GM19452 (cell line): ENCODE data around the gene PCDHB14.
"Not testable (repeated sequence)": the region's sequence is repeated elsewhere in the genome, so short reads cannot be mapped to it uniquely, and the experiment has no call there.

ENCODE experiments used
- ATAC-seq: cut with Tn5 transposase; IDR thresholded peaks from one replicate; pipeline ENCODE4 v1.9.1; 2021; ENCODE audit not compliant: unreplicated experiment

Gene PCDHB14

GRCh38 chr5:141208478-141208877, 14.7 kb upstream of the PCDHB14 start, which contains the start of gene PCDHB12:
PCDHB12 (plus strand) TSS chr5:141208719; CDS start chr5:141208908, 189 bp downstream.
- ATAC-seq: no peak

- not testable (repeated sequence) for ATAC-seq
Observed at GRCh38 chr5:141210281-141210680, 12.9 kb upstream of the PCDHB14 start.

- ATAC-seq: not testable (repeated sequence)
Observed at GRCh38 chr5:141210849-141211248, 12.3 kb upstream of the PCDHB14 start.

- ATAC-seq: not testable (repeated sequence)
Observed at GRCh38 chr5:141213656-141214339, 9.3 kb upstream of the PCDHB14 start, which contains the start of gene PCDHB13. PCDHB13 (plus strand) TSS chr5:141213919; CDS start chr5:141214124, 205 bp downstream.

- ATAC-seq: not testable (repeated sequence)
Observed at GRCh38 chr5:141214583-141214982, 8.6 kb upstream of the PCDHB14 start.

- ATAC-seq: not testable (repeated sequence)
Observed at GRCh38 chr5:141215504-141215903, 7.6 kb upstream of the PCDHB14 start.

- ATAC-seq: not testable (repeated sequence)
Observed at GRCh38 chr5:141216035-141216434, 7.1 kb upstream of the PCDHB14 start.

- ATAC-seq: not testable (repeated sequence)
Observed at GRCh38 chr5:141224844-141225243, 1.7 kb downstream of the PCDHB14 start.

- ATAC-seq: not testable (repeated sequence)
Observed at GRCh38 chr5:141225421-141225820, 2.3 kb downstream of the PCDHB14 start.

- no peak for ATAC-seq
Observed at GRCh38 chr5:141234109-141234667, 11.0 kb downstream of the PCDHB14 start.

- ATAC-seq: not testable (repeated sequence)
Observed at GRCh38 chr5:141235922-141236321, 12.8 kb downstream of the PCDHB14 start.

- no peak for ATAC-seq
Observed at GRCh38 chr5:141236516-141237313, 13.6 kb downstream of the PCDHB14 start.

- no peak for ATAC-seq
Observed at GRCh38 chr5:141241496-141241895, 18.4 kb downstream of the PCDHB14 start.

GRCh38 chr5:141245250-141245717, 22.1 kb downstream of the PCDHB14 start, which contains the start of gene PCDHB15:
PCDHB15 (plus strand) TSS chr5:141245395; CDS start chr5:141245579, 184 bp downstream.
- no peak for ATAC-seq

- not testable (repeated sequence) for ATAC-seq
Observed at GRCh38 chr5:141246971-141247370, 23.8 kb downstream of the PCDHB14 start.

GRCh38 chr5:141247434-141247833, 24.3 kb downstream of the PCDHB14 start:
- not testable (repeated sequence) for ATAC-seq

- ATAC-seq: no peak
Observed at GRCh38 chr5:141250576-141250975, 27.4 kb downstream of the PCDHB14 start.

- no peak for ATAC-seq
Observed at GRCh38 chr5:141258464-141258863, 35.3 kb downstream of the PCDHB14 start.

- no peak for ATAC-seq
Observed at GRCh38 chr5:141258948-141259347, 35.8 kb downstream of the PCDHB14 start.

- ATAC-seq: no peak
Observed at GRCh38 chr5:141260458-141261237, 37.5 kb downstream of the PCDHB14 start.

GRCh38 chr5:141261238-141261546, 38.0 kb downstream of the PCDHB14 start:
- ATAC-seq: no peak
